ENCODE results near the gene SPATA25.
"Not testable (repeated sequence)": the region's sequence is repeated elsewhere in the genome, so short reads cannot be mapped to it uniquely, and the experiment has no call there.

The SPATA25 gene

DNA sequence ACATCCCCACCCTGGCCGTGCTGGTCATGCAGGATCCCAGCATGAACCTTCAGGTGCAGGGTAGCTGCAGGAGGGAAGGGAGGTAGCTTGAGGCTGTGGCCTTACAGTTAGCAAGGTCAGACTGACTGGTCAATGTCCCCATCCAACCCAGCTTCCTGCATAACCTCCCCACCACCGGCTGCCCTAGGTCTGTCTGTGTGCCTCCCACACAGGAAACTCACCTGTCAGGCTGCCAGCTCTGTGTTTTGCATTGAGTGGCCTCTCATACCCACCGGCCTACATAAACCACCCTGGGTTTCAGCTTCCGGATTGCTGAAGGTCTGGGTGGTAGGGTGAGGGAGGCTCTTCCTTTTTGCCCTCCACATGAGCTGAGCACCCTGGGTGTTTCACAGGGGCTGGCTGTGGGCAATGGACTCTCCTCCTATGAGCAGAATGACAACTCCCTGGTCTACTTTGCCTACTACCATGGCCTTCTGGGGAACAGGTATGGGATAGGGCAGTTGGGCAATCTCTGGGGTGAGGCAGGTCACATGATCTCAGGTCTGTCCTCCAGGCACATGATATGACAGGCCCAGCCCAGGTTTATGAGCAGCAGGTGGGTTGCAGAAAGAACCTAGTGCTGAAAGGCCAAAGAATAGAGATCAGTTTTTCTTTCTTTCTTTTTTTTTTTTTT is 5.5 kb upstream of the SPATA25 start:
- DNase-seq = no peak

DNA sequence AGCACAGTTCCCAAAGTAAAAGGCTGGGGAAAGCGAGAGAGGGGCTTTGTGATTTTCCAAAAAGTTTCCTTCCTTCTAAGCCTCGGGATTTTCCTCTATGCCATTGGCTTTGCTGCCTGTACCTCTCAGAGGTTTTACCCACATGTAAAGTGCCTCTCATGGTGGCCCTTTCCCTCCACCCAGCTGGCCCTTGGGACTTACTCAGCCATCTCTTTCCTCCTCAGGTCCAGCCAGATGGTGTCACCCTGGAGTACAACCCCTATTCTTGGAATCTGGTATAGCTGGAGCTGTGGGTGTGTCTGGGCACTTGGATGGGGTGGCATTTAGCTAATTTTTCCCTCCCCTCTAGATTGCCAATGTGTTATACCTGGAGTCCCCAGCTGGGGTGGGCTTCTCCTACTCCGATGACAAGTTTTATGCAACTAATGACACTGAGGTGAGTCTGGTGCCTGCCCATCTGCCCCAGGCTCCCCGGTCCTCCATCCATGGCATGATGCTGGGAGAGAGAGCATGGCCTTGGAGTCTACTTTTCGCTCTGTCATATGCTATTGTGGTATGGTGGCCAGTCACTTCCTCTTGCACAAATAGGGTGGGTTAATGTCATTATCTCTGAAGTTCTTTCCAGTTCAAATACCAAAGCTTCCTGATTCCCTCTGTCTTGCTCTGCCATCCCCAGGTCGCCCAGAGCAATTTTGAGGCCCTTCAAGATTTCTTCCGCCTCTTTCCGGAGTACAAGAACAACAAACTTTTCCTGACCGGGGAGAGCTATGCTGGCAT is 4.8 kb upstream of the SPATA25 start:
- DNase-seq = no peak

DNA sequence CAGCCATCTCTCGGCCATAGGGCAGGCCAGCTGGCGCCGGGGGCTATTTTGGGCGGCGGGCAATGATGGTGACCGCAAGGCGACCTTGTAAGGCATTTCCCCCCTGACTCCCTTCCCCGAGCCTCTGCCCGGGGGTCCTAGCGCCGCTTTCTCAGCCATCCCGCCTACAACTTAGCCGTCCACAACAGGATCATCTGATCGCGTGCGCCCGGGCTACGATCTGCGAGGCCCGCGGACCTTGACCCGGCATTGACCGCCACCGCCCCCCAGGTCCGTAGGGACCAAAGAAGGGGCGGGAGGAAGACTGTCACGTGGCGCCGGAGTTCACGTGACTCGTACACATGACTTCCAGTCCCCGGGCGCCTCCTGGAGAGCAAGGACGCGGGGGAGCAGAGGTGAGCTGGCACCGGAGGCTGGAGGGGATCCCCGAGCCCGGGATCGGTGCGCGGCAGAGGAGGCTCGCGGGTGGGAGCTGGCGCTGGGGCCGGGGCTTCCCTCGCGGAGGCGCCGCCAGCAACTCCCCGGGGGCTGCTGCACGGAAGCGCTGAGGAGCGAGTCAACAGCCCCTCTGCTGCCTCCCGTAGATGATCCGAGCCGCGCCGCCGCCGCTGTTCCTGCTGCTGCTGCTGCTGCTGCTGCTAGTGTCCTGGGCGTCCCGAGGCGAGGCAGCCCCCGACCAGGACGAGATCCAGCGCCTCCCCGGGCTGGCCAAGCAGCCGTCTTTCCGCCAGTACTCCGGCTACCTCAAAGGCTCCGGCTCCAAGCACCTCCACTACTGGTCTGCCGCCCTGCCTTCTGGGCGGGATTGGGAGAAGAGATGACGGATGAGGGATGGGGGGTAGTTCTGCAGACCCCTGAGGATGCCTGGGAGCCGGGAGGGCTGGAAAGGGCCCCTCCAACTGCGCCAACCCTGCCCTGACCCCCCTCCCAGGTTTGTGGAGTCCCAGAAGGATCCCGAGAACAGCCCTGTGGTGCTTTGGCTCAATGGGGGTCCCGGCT is 3.9 kb upstream of the SPATA25 start, which contains the start of the genes CTSA and NEURL2:
Gene CTSA, plus strand, starts transcription at position 351 of the 999 bp plus-strand sequence. Its CDS starts 234 bp downstream, at position 585.
Gene NEURL2, minus strand, starts transcription at position 224 of the 999 bp plus-strand sequence. Its CDS starts 217 bp downstream, at position 7.
- peak; percentile 93 for DNase-seq

DNA sequence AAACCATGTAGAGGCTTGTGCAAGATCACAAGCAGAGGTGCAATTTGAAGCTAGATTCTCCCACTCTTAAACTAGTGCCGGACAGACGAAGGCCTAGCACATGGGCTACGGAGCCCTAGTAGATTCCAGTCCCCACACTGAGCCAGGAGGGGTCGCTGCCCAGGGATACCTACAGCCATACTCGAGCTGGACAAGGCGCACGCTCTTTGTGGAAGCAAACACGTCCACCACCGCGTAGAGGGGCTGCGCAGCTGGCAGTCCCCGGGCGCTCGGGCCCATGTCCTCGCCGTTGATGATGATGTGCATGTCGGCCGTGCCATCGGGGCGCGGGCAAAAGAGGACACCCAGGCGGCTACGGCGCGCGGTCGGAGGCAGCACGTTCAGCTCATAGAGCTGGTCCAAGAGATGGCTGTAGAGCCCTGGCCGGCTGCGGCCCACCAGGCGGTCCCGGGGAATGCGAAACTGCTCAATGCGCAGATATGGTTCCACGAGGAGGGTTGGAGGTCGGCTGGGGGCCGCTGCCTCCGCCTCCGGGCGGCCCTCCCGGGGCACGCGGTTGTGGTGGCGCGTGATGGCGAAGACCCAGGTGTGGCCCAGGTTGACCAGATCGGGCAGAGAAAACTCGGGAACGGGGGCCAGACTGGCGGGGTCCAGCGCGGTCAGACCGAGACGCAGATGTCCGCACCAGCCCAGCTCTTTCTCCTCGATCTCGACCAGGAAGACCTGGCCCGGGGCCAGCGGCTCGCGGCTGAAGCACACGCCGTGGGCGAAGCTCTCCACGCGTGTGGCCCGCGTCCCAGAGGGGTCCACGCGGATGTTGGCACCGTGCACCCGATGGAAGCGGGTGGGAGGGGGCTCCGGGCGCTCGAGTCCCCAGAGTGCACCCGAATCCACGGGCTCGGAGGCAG is 2.9 kb upstream of the SPATA25 start:
- peak; percentile 79 for DNase-seq

DNA sequence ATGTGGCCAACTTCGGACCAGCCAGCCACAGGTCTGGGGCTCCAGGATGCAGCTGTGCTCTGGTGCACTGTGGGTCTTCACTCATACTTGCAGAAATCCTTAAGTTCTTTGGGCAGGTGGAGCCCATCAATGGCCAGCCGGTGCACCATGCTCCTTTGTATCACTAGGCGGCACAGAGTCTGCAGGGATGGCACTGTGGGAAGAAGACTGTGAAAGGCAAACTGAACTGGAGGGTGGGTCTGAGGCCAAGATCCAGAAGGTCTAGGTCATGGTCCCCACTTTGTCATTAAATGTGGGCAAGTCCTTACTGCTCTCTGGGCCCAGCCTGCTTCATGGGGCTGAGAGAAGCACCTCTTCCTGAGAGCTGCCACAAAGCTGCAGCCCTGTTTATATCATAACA is 1.3 kb upstream of the SPATA25 start:
- DNase-seq = no peak

DNA sequence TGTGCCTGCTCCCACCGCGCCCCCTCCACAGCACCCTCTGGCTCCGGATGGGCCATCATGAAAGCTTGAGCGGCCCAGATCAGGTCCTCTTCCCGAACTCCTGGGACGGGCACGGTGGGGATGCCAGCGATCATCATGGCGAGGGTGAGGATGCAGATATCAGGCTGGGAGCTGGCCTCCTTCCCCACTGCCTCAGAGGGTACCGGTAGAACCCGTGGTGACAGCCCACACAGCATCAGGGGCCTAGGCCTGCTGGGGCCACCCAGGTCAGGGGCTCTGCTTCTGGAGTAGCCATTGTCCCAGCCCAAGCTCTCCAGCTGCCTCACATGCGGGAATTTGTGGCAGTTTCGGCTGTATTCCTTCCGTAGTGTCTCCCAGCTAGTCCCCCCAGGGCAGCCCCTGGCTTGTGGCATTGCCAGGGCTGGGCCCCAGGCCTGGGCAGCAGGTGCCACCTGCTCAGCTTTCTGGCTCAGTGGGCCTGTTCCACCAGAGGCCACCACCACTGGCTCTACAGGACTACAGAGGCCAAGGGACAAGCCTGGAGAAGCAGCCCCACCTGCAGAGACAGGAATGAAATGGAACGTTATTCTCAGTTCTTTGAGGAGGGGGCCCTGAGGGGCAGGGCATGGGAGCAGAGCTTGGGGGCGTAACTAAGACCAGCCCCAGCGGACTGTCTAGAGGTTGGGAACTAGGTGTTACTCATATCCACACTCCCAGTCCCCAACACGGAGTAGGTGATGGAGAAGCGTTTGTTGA is 654 bp downstream of the SPATA25 start:
- no peak for DNase-seq

DNA sequence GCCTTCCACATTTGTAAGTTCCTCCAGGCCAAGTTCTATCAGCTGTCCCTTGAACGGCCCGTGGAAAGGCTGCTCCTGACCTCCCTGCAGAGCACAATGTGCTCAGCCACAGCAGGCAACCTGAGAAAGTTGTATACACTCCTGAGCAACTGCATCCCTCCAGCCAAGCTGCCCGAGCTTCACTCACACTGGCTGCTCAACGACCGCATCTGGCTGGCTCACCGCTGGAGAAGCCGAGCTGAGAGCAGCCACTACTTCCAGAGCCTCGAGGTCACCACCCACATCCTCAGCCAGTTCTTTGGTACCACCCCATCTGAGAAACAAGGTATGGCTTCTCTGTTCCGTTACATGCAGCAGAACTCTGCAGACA is 4.3 kb downstream of the SPATA25 start:
- DNase-seq = no peak

DNA sequence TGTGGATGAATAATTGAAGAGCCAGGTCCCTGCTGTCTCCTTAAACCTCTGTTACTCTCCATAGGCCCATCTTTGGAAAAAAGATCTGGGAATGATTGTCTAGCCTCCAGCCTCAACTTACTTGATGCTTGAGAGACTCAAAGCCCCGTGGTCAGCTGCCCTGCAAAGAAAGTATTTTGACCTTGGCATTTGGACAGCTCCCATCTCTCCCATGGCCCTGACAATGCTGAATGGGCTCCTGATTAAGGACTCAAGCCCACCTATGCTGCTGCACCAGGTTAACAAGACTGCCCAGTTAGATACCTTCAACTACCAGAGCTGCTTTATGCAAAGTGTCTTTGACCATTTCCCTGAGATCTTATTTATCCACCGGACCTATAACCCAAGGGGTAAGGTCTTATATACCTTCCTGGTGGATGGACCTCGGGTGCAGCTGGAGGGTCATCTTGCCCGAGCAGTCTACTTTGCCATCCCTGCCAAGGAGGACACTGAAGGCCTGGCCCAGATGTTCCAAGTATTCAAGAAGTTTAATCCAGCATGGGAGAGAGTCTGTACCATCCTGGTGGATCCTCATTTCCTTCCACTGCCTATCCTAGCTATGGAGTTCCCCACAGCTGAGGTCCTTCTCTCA is 4.8 kb downstream of the SPATA25 start:
- DNase-seq = no peak

DNA sequence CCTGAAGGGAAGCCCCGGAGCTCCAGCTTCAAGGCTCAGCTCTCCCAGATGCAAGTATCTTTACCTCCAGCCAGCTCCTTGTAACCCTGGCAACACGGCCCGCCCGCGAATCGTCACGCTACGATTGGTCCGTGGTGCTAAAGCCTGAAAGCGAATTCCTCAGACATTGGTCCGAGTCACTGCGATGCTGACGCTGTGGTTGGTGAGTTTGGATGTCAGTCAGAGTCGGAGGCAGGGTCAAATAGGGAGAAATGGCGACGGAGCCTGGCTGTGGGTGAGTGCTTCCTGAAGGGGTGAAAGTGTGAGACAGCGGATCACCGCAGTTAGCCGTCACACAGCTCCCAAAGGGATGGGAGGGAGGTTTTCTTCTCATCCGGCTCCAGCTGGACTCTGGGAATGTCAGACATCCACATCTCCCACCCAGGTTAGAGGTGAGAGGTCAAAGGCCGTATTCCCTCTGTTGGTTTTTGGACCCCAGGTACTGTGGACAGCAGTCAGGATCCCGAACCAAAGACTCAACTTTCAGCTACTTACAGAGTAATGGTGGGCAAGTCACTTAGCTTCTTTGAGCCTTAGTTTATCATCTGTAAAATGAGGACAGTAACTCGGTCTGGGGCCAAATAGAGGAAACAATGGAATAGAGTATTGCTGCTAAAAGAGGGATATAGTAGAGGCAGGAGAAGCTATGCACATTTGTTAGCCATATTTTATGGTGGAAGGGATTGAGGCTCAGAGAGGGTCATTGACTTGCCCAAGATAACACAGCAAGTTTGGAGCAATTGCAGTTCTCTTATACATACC is 6.2 kb downstream of the SPATA25 start, which contains the start of gene ZSWIM1:
Gene ZSWIM1, plus strand, starts transcription at position 240 of the 801 bp plus-strand sequence. CDS start 1,366 bp downstream, outside the sequence.
- peak; percentile 99 for DNase-seq

DNA sequence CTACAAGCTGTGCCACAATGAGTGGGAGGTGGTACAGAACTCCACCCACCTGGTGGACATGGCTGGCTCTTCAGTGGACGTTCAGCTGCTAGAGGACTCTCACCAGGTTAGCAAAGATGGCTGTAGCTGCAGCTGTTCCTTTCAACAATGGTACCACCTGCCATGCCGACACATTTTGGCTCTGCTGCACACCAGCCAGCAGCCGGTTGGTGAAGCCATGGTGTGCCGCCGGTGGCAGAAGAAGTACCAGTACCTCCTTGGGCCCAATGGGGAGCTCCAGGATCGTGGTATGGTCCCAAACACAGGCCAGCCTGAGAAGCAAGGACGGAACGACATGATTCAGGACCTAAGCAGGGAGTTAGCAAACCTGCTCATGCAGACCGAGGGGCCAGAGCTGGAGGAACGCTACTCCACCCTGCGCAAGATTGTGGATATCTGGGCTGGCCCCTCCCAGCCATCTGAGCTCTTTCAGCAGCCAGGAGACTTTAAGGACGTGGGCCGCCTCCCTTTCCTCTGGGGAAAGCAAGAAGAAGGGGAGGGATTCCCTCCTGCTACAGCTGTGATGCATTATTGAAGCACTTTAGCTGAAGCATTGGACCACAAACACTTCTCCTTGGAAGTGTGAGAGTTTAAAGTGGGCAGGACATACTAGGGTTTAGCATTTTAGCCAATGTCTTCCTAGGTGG is 9.2 kb downstream of the SPATA25 start:
- DNase-seq = no peak

DNA sequence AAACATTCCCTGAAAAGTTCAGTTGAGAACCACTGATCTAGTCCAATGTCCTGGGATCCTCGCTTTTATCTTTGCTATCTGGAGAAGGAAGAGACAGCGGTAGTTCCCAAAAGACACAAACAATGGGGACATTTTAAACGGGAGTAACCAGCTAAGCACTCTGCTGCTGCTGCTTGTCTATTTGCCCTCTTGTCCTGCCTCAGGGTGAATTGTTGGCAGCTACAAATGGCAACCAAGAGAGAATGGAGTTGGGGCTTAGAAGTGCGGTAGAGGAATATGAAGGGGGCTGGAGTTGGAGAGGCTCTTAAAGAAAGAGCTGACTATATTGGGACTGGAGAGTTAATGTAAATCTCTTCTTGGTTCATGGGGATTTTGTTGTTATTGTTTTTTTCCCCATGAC is 12.8 kb downstream of the SPATA25 start:
- DNase-seq = no peak

DNA sequence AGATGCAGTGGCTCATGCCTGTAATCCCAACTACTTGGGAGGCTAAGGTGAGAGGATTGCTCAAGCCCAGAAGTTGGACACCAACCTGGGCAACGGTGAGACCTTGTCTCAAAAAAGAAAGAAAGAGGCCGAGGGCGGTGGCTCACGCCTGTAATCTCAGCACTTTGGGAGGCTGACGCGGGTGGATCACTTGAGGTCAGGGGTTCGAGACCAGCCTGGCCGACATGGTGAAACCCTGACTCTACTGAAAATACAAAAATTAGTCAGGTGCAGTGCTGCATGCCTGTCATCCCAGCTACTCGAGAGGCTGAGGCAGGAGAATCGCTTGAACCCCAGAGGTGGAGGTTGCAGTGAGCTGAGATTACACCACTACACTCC is 13.3 kb downstream of the SPATA25 start:
- not testable (repeated sequence) for DNase-seq

DNA sequence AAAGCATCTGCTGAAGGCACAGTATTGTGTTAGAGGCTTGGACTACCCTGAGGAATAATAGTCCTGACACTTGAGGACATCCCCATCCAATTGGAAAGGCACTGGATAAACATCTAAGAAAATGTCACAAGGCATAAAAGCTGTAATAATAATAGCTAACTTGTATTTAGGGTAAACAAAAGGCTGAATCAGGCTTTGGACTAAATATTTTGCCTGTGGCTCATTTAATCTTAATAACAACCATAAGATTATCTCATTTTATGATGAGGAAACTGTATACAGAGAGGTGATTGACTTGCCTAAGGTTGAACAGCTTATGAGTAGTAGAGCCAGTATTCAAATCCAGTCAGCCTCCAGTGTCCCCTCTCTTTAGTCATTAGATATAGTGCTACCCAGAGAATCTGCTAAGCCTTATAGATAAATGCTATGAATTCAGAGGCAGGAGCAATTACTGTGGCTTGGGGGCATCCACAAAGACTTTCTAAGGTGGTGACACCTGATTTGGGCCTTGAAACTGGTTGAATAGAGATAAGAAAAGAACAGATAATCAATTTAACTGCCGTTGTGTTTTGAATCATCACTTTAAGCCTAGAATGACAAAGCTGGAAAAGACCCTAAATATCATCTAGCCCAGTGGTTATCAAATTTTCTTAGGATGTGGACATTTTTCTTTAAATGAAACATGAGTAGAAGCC is 13.9 kb downstream of the SPATA25 start:
- no peak for DNase-seq

DNA sequence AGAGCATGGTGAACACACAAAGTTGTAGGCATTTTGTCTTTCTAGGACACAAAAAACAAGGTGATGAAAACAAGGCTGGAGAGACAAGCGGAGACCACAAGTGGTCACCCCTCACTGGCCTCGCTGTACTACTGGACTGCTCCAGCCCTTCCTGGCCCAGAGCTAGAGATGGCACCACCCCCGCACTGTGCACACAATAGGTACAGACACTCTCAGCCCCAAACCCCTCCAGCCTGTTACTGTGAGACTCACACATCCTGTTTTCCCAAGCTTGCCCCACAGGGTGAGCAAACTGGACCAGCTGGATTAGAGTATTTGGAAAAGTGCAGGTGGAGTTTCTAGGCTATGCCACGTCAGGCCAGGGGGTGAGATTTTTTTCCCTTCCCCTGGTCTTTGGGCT is 14.8 kb downstream of the SPATA25 start:
- DNase-seq = no peak

DNA sequence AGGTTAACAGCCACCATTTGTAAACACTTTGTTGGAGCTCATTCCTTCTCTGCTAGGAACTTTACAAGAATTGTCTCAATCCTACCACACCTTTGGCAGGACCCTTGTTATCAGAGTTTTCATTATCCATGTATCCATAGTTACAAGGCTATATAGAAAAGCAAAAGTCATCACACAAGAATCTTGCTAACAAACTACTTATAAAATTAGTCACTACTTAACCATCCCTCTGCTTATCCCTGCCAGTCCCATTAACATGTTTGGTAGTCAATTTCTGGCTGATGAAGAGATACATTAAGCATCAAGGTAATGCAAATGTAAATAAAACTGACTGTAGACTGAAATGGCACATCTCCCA is 19.6 kb downstream of the SPATA25 start:
- DNase-seq = peak; percentile 70

DNA sequence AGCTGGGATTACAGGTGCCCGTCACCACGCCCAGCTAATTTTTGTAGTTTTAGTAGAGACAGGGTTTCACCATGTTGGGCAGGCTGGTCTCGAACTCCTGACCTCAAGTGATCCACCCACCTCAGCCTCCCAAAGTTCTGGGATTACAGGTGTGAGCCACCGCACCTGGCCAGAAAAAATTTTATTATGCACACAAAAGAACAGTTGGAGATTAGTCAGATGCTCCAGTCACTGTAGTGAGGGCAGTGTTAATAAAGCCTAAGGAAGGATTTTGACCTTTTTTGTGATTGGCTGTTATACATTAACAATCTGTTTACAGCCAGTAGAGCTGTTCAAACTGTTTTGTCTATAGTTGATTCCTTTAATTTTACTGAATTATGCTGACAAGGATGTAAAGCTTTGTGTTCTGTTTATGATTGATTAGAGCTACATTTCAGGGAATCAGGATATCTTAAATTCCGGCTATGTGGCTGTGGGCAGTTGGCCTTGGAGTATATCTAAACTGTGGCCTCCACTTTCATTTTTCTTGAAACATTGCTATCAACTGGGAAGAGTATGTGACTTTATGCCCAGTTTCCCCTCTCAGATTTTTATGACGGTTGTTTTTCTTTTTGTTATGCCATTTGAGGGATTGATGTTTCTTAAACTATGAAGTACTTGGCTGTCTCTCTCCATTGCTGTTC is 20.1 kb downstream of the SPATA25 start:
- DNase-seq = no peak

DNA sequence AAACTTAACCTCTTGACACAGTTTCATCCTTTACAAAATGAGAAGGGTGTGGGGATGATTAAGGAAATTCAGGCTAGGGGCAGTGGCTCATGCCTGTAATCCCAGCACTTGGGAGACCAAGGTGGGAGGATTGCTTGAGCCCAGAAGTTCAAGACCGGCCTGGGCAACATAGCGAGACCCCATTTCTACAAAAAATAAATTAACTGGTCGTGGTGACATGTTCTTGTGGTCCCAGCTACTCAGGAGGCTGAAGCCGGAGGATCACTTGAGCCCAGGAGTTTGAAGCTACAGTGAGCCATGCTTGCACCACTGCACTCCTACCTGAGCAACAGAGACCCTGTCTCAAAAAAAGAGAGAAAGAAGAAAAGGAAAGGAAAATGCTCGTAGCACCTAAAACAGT is 21.0 kb downstream of the SPATA25 start:
- no peak for DNase-seq

All from fibroblast of skin of abdomen (primary cell).